ENCODE data around the gene AMBN. TPM values are rescaled to one million over a fixed set of nuclear protein-coding genes. Genes with fewer than 3 reads are reported as not detected.

AMBN gene
- total and polyA plus RNA-seq, 12 donors, result not detected

DNA sequence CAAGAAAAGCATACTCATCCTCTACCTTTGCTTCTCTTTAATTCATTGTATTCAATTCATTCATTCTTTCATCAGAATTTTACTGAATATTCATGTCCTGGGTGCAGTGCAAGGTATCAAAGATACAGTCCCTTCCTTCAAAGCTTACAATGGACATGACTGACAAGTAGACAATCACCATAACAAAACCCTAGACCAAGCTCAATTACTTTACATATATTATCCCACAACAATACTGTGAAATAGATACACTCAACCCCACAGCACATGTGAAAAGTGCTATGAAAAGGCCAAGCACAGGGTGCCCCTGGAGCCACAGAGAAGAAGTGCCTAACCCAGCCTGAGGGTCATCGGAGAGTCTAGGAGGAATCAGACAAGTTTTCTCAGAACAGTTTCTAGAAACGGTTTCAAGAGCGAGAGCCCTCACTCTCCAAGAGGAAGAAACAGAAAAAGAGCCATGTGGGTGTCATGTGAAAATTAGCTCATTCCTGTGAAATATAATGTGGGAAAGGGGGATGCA is 15.3 kb downstream of the AMBN start:
- TF ChIP-seq, protein P1, sequence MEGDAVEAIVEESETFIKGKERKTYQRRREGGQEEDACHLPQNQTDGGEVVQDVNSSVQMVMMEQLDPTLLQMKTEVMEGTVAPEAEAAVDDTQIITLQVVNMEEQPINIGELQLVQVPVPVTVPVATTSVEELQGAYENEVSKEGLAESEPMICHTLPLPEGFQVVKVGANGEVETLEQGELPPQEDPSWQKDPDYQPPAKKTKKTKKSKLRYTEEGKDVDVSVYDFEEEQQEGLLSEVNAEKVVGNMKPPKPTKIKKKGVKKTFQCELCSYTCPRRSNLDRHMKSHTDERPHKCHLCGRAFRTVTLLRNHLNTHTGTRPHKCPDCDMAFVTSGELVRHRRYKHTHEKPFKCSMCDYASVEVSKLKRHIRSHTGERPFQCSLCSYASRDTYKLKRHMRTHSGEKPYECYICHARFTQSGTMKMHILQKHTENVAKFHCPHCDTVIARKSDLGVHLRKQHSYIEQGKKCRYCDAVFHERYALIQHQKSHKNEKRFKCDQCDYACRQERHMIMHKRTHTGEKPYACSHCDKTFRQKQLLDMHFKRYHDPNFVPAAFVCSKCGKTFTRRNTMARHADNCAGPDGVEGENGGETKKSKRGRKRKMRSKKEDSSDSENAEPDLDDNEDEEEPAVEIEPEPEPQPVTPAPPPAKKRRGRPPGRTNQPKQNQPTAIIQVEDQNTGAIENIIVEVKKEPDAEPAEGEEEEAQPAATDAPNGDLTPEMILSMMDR (IDR thresholded peaks at IDR 0.05), result no peak
- no peak for TF ChIP-seq POLR2A (IDR thresholded peaks at IDR 0.05)
- 77 to 93% (median 87%) methylated on average over 3 of the region's 3 CpGs for WGBS, 4 donors
- no peaks in the 10 kb centered on the region for H3K27me3 ChIP-seq
- no peak for DNase-seq
- no peaks in the 10 kb centered on the region for H3K36me3 ChIP-seq (replicated peaks in 1 of 2)
- H3K9me3 ChIP-seq (replicated peaks in 1 of 3), result no peaks in the 10 kb centered on the region
- no peak overlapping the region for H3K27ac ChIP-seq
- no peak overlapping the region for H3K4me3 ChIP-seq
- no peaks in the 10 kb centered on the region for H3K4me1 ChIP-seq (replicated peaks in 1 of 2)
- intact Hi-C loops (cut with DNase I), result no loop called here

DNA sequence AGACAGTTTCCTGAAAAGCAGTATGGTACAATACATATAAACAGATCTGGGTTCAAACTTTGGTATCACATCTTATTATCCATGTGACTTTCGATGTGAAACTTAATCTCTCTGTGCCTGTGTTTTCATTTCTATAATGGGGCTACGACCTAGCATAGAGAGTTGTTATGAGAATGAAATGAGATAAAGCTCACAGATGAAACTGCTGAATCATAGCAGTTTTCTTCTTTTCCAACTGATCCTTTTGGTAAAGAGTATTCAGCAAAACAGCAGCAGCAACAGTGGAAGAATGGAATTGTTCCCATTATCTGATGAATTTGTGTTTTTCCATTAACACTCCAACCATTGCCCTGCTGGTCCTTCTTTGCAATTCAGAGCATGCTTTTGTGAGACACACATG is 16.3 kb downstream of the AMBN start:
- intact Hi-C loops (cut with DNase I), result no loop called here
- Histone ChIP-seq H3K9me3 (replicated peaks in 1 of 3) (no peaks in the 10 kb centered on the region), H3K4me3 (no peak overlapping the region), H3K4me1 (replicated peaks in 1 of 2) (no peaks in the 10 kb centered on the region), H3K27me3 (no peaks in the 10 kb centered on the region), H3K27ac (no peak overlapping the region), H3K36me3 (replicated peaks in 1 of 2) (no peaks in the 10 kb centered on the region)
- TF ChIP-seq POLR2A (IDR thresholded peaks at IDR 0.05), result no peak
- TF ChIP-seq, protein P1 (IDR thresholded peaks at IDR 0.05), result no peak
- no peak for DNase-seq
- WGBS, 4 donors, result 41 to 60% (median 48%) methylated on average over 2 of the region's 2 CpGs

DNA sequence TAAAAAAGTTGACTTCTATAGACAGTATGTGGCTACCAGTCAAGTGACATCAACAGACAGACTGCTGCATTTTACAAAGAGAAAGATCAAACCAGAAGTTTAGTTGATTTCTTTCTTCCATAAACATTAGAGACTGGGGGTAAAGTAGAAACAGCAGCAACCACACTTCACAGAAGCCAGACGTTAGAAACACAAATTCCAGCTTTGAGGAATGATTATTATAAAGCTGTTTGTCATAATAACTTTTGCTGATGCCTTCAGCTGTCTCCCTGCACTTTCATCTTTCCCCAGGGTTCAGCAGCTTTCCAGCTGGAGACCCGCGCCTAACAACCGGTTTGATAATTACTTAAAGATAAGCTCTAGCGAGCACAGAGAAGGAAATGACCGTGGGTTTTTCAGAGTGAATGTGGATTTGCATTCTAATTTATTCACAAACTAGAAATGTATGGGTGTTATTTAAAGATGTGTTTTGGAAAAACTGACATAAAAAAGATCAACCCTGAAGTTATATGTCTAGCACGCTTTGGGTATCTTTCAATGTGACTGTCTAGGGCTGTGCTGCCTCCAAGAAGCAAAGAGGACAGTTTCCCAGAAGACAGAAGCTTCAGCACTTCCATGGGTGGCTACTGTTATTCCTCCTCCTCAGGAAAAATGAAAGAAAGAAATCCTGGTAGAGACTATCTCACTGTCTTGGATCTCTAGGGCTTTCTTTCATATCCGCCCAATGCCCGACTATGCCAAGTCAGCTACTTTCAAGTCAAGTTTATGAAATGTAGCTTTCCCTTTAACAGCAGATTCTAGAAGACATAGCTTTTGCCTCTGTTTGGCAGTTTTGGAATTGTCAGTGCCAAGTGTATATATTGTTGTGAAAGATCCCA is 21.5 kb downstream of the AMBN start:
- Histone ChIP-seq H3K27ac (no peak overlapping the region), H3K36me3 (replicated peaks in 1 of 2) (no peaks in the 10 kb centered on the region), H3K27me3 (no peaks in the 10 kb centered on the region), H3K4me1 (replicated peaks in 1 of 2) (no peaks in the 10 kb centered on the region), H3K9me3 (replicated peaks in 1 of 3) (no peaks in the 10 kb centered on the region), H3K4me3 (peak overlapping the region in 1 of 4 donors; percentile 19)
- DNase-seq, result peak in 1 of 7 donors; percentile 3
- intact Hi-C loops (cut with DNase I), result no loop called here
- WGBS, 4 donors, result 24 to 32% (median 29%) methylated on average over 9 of the region's 9 CpGs
- TF ChIP-seq, protein P1 (IDR thresholded peaks at IDR 0.05), result no peak
- TF ChIP-seq POLR2A (IDR thresholded peaks at IDR 0.05), result no peak

DNA sequence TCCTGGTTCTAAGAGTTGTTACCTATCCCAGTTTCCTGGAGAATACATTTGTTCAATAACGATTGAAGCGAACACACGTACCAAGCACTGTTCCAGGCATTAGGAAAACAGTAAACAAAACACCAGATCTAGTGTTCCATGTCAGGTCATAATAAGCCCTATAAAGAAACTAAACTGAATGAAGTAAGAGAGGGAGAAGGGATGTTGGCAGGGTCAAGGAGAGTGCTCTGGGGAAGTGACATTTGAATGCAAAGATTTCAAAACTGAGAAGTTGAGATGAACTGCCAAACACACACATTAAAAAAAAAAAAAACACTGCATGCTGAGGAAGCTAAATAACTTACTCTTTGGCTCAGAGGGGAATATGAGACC is 22.1 kb downstream of the AMBN start:
- no peak for DNase-seq
- TF ChIP-seq POLR2A (IDR thresholded peaks at IDR 0.05), result no peak
- TF ChIP-seq, protein P1 (IDR thresholded peaks at IDR 0.05), result no peak
- no peaks in the 10 kb centered on the region for H3K36me3 ChIP-seq (replicated peaks in 1 of 2)
- no peaks in the 10 kb centered on the region for H3K9me3 ChIP-seq (replicated peaks in 1 of 3)
- H3K27me3 ChIP-seq, result no peaks in the 10 kb centered on the region
- intact Hi-C loops (cut with DNase I), result no loop called here
- 66 to 75% (median 72%) methylated on average over 3 of the region's 3 CpGs for WGBS, 4 donors
- H3K4me3 ChIP-seq, result peak overlapping the region in 1 of 4 donors; percentile 19
- H3K27ac ChIP-seq, result no peak overlapping the region
- no peaks in the 10 kb centered on the region for H3K4me1 ChIP-seq (replicated peaks in 1 of 2)

All from adrenal gland (tissue), 12 donors.